ENCODE measurements around the gene CT55.
"Not testable (repeated sequence)": the region's sequence is repeated elsewhere in the genome, so short reads cannot be mapped to it uniquely, and the experiment has no call there.

CT55 gene

DNA sequence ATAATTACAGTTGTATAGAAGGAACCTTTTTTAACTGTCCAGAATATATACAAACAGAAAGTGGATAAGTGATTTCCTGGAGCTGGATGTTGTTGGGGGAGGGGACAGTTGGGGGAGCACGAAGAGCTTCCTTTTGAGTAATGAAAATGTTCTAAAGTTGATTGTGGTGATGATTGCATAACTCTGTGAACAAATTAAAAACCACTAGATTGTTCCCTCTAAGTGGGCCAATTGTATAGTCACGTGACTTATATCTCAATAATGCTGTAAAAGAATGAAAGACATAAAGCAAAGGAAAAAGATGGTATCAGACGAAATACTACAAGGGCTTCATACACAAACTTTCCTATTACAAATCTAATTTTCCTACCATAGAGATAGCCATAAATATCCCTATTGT, 2.7 kb downstream of the CT55 start:
- Histone ChIP-seq H3K4me3 (ENCODE audit: severe bottlenecking) (no peak overlapping the region), H3K4me1 (ENCODE audit: insufficient read depth, poor library complexity, severe bottlenecking) (no peaks in the 10 kb centered on the region), H3K27me3 (ENCODE audit: insufficient read depth, poor library complexity, severe bottlenecking) (no peaks in the 10 kb centered on the region), H3K9me3 (ENCODE audit: severe bottlenecking) (no peaks in the 10 kb centered on the region), H3K27ac (ENCODE audit: poor library complexity, severe bottlenecking) (no peak overlapping the region), H3K36me3 (ENCODE audit: low read depth) (no peaks in the 10 kb centered on the region)
- no peak for TF ChIP-seq CTCF (IDR thresholded peaks at IDR 0.05; ENCODE audit: poor library complexity, severe bottlenecking)
- ATAC-seq (ENCODE audit: low read depth) (no peak), DNase-seq (ENCODE audit: low spot score) (no peak)

- H3K36me3 ChIP-seq (ENCODE audit: low read depth); ATAC-seq (ENCODE audit: low read depth); H3K4me3 ChIP-seq (ENCODE audit: severe bottlenecking); H3K27ac ChIP-seq (ENCODE audit: poor library complexity, severe bottlenecking); H3K27me3 ChIP-seq (ENCODE audit: insufficient read depth, poor library complexity, severe bottlenecking); DNase-seq (ENCODE audit: low spot score); H3K4me1 ChIP-seq (ENCODE audit: insufficient read depth, poor library complexity, severe bottlenecking); H3K9me3 ChIP-seq (ENCODE audit: severe bottlenecking): not testable (repeated sequence)
Observed at GRCh38 chrX:135154688-135155087, 16.5 kb downstream of the CT55 start.

DNA sequence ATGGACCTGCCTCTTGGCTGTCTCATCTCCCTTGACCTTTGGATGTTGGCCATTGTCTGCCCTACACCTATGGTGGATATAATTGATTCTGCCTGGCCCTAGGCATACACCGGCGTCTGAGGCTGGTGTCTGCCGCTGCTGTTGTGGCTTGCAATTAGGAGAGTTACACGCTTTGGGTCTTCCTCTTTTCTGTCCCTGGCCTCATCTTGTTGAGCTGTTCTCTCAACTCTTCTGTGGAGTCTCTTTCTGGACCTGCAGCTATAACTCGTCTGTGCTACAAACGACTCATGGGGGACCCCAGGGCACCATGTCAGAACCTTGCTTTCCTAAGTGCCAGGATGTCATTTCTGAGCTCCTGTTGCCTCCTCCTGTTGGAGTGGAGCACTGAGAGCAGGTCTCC, 45.1 kb downstream of the CT55 start:
- H3K27ac ChIP-seq (ENCODE audit: poor library complexity, severe bottlenecking); H3K4me3 ChIP-seq (ENCODE audit: severe bottlenecking); H3K27me3 ChIP-seq (ENCODE audit: insufficient read depth, poor library complexity, severe bottlenecking); H3K36me3 ChIP-seq (ENCODE audit: low read depth); ATAC-seq (ENCODE audit: low read depth); DNase-seq (ENCODE audit: low spot score); H3K9me3 ChIP-seq (ENCODE audit: severe bottlenecking); H3K4me1 ChIP-seq (ENCODE audit: insufficient read depth, poor library complexity, severe bottlenecking): not testable (repeated sequence)

GRCh38 chrX:135120056-135120576, 51.1 kb downstream of the CT55 start, which contains the start of gene ETDB:
TSS of gene ETDB (minus strand) at chrX:135120526. CDS start at chrX:135119261, 1,265 bp downstream.
- not testable (repeated sequence) for ATAC-seq (ENCODE audit: low read depth); H3K27ac ChIP-seq (ENCODE audit: poor library complexity, severe bottlenecking); H3K36me3 ChIP-seq (ENCODE audit: low read depth); H3K27me3 ChIP-seq (ENCODE audit: insufficient read depth, poor library complexity, severe bottlenecking); H3K9me3 ChIP-seq (ENCODE audit: severe bottlenecking); H3K4me1 ChIP-seq (ENCODE audit: insufficient read depth, poor library complexity, severe bottlenecking); H3K4me3 ChIP-seq (ENCODE audit: severe bottlenecking); DNase-seq (ENCODE audit: low spot score)

DNA sequence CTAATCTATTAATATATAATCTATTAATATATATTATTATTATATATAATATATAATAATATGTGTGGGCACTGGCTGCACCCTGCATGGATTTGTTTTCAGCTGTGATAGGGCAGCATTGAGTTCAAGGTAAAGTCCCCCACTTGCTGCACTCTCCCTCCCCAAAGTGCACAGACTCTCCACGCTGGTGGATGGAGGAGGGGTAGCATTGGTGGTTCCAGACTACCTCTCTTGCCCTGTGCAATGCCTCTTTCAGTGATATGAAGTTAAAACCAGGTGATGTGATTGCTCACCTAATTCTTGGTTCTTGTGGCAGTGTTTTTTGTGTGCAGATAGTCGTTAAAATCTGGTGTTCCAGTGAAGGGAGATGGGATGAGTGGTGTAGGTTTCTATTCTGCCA, 55.1 kb downstream of the CT55 start:
- H3K36me3 ChIP-seq (ENCODE audit: low read depth); H3K27ac ChIP-seq (ENCODE audit: poor library complexity, severe bottlenecking); H3K9me3 ChIP-seq (ENCODE audit: severe bottlenecking); H3K4me3 ChIP-seq (ENCODE audit: severe bottlenecking); DNase-seq (ENCODE audit: low spot score); H3K27me3 ChIP-seq (ENCODE audit: insufficient read depth, poor library complexity, severe bottlenecking); H3K4me1 ChIP-seq (ENCODE audit: insufficient read depth, poor library complexity, severe bottlenecking); ATAC-seq (ENCODE audit: low read depth): not testable (repeated sequence)

- no peak for DNase-seq (ENCODE audit: low spot score)
- Histone ChIP-seq H3K4me1 (ENCODE audit: insufficient read depth, poor library complexity, severe bottlenecking) (no peaks in the 10 kb centered on the region), H3K27me3 (ENCODE audit: insufficient read depth, poor library complexity, severe bottlenecking) (no peaks in the 10 kb centered on the region), H3K27ac (ENCODE audit: poor library complexity, severe bottlenecking) (no peak overlapping the region), H3K4me3 (ENCODE audit: severe bottlenecking) (no peak overlapping the region), H3K9me3 (ENCODE audit: severe bottlenecking) (no peaks in the 10 kb centered on the region), H3K36me3 (ENCODE audit: low read depth) (no peaks in the 10 kb centered on the region)
- no peak for ATAC-seq (ENCODE audit: low read depth)
- TF ChIP-seq CTCF (IDR thresholded peaks at IDR 0.05; ENCODE audit: poor library complexity, severe bottlenecking) = no peak
Observed at GRCh38 chrX:135114392-135114791, 56.8 kb downstream of the CT55 start.

GRCh38 chrX:135112743-135113142, 58.5 kb downstream of the CT55 start:
- DNase-seq (ENCODE audit: low spot score) = no peak
- no peaks in the 10 kb centered on the region for H3K36me3 ChIP-seq (ENCODE audit: low read depth)
- no peak overlapping the region for H3K4me3 ChIP-seq (ENCODE audit: severe bottlenecking)
- TF ChIP-seq CTCF (IDR thresholded peaks at IDR 0.05; ENCODE audit: poor library complexity, severe bottlenecking) = no peak
- H3K27ac ChIP-seq (ENCODE audit: poor library complexity, severe bottlenecking) = no peak overlapping the region
- no peaks in the 10 kb centered on the region for H3K4me1 ChIP-seq (ENCODE audit: insufficient read depth, poor library complexity, severe bottlenecking)
- no peaks in the 10 kb centered on the region for H3K9me3 ChIP-seq (ENCODE audit: severe bottlenecking)
- no peak for ATAC-seq (ENCODE audit: low read depth)
- H3K27me3 ChIP-seq (ENCODE audit: insufficient read depth, poor library complexity, severe bottlenecking) = no peaks in the 10 kb centered on the region

All from RWPE2 (cell line).